Activated naive CD8-positive, alpha-beta T cell treated with anti-CD3 and anti-CD28 coated beads, Interleukin-2, amount 10 ng/mL, durations not matched to agents 7 days and 5 days (primary cell): ENCODE measurements around the gene HACD3. TPM values are rescaled to one million over a fixed set of nuclear protein-coding genes. Genes with fewer than 3 reads are reported as not detected.

Experiments
- ATAC-seq: fragments of 150-1000 bp; cut with Tn5 transposase; one replicate; pipeline ENCODE4 v1.10.0; 2021; ENCODE audit warnings: low read depth, moderate library complexity
- POLR2A ChIA-PET: fragments of 350-600 bp; sonication (Branson Sonifier 250); formaldehyde crosslinking; loops from one replicate; lab custom pipeline; 2021; ENCODE audit warnings: antibody characterized with exemption; lab: Charles Lee
- DNase-seq: peaks from one replicate; pipeline ENCODE4 v3.0.0; 2021
- H3K27ac Mint-ChIP-seq: one replicate; pipeline ENCODE4 v1.8.0; 2022; ENCODE audit warnings: mild to moderate bottlenecking, mixed read lengths
- H3K27me3 Mint-ChIP-seq: one replicate; pipeline ENCODE4 v1.8.0; 2022; ENCODE audit warnings: mild to moderate bottlenecking, moderate library complexity, mixed read lengths
- H3K36me3 Mint-ChIP-seq: one replicate; pipeline ENCODE4 v1.8.0; 2021; ENCODE audit warnings: mild to moderate bottlenecking, mixed read lengths
- H3K4me1 Mint-ChIP-seq: one replicate; pipeline ENCODE4 v1.8.0; 2021; ENCODE audit warnings: mixed read lengths
- H3K4me3 Mint-ChIP-seq: one replicate; pipeline ENCODE4 v1.8.0; 2022; ENCODE audit warnings: mild to moderate bottlenecking, moderate library complexity, mixed read lengths
- H3K9me3 Mint-ChIP-seq: one replicate; pipeline ENCODE4 v1.8.0; 2021; ENCODE audit warnings: mixed read lengths
- total RNA-seq, 2 experiments: library from RNA; stranded (reverse); gene quantifications; one replicate each; pipeline ENCODE4 v1.2.3, GENCODE V29; 2021

Gene HACD3
- total RNA-seq, 2 experiments from 2014 or later = 33.3 to 34.5 TPM

DNA sequence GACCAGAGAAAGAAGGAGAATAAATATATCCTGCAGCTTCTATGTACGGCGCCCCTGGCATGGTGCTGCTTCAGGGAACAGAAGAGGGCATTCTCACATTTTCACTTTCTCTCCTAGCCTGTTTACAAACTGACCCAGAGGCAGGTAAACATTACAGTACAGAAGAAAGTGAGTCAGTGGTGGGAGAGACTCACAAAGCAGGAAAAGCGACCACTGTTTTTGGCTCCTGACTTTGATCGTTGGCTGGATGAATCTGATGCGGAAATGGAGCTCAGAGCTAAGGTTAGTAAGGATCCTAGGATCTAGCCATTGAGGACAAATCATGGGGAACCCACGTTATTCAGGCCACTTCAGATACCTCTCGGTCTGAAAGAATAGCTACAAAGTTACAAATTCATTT, 26.4 kb downstream of the HACD3 start:
- no peaks in the 10 kb centered on the region for H3K27me3 Mint-ChIP-seq
- no peak for ATAC-seq

DNA sequence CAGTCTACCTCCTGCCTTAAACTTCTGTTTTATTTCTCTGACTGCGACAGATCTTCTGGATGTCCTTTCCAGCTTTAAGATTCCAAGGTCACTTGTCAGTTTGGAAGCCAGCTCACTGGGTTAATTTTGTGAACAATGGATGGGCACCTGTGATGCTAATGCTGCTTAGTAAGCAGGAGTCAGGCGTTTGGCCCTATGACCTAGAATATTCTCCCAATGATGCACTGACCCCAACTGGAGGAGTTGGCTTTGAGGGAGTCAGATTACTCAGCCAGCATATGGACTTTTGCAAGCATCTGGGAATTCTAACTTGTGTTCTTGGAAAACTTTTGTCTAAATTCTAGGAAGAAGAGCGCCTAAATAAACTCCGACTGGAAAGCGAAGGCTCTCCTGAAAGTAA, 28.1 kb downstream of the HACD3 start:
- Mint-ChIP-seq H3K4me3 (no peak overlapping the region), H3K27me3 (no peaks in the 10 kb centered on the region), H3K4me1 (no peaks in the 10 kb centered on the region), H3K9me3 (no peaks in the 10 kb centered on the region), H3K27ac (no peak overlapping the region), H3K36me3 (peaks cover 41% of the 10 kb centered on the region)
- no peak for DNase-seq
- POLR2A ChIA-PET = no interaction called here
- no peak for ATAC-seq

More for the DNA sequence above, 26.4 kb downstream of the HACD3 start:
- DNase-seq = no peak
- peaks cover 3% of the 10 kb centered on the region for H3K4me1 Mint-ChIP-seq
- no peak overlapping the region for H3K27ac Mint-ChIP-seq
- H3K36me3 Mint-ChIP-seq = peaks cover 35% of the 10 kb centered on the region
- no peak overlapping the region for H3K4me3 Mint-ChIP-seq
- no peaks in the 10 kb centered on the region for H3K9me3 Mint-ChIP-seq
- POLR2A ChIA-PET = no interaction called here

DNA sequence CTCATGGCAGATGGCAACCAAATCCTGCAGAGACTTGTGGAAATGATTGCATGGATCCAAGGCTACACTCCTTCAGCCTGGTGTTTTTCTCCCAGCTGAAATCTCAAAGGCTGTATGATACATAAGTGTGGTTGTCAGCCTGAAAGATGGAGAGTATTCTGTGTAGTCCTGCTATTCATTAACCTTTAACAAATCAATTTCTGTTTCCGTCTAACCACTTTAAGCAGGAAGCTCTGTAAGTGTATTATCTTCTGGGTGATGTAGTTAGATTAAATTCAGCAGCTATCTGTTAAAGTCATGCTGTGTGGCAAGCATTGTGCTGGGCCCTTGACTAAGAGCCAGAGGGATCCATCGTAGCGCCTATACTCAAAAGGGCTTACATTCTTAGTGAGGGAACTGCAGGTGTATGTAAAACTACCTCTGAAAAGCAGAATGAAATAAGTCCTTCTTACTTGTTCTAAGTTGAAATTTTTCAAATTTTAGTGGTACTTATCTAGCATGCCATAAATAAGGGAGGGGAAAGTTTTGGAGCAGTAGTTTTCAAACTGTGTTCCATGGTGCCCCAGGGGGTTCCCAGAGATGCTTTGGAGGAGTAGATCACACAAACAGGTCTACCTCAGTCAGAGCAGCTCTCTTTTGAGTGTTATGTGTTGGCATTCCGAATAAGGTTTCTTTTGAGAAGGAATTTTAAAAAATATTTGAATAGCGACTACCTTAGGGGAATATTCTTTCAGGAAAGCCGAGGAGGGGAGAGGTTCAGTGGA, 28.9 kb downstream of the HACD3 start:
- H3K4me1 Mint-ChIP-seq = no peaks in the 10 kb centered on the region
- ATAC-seq (no peak), DNase-seq (no peak)
- no peak overlapping the region for H3K27ac Mint-ChIP-seq
- no peak overlapping the region for H3K4me3 Mint-ChIP-seq
- H3K27me3 Mint-ChIP-seq = no peaks in the 10 kb centered on the region
- no peaks in the 10 kb centered on the region for H3K9me3 Mint-ChIP-seq
- POLR2A ChIA-PET = interaction anchor here (0.6 kb wide), 1 partner anchor 20 kb away, joined by 6 read pairs; no protein-coding TSS in a partner anchor
- peaks cover 46% of the 10 kb centered on the region for H3K36me3 Mint-ChIP-seq

DNA sequence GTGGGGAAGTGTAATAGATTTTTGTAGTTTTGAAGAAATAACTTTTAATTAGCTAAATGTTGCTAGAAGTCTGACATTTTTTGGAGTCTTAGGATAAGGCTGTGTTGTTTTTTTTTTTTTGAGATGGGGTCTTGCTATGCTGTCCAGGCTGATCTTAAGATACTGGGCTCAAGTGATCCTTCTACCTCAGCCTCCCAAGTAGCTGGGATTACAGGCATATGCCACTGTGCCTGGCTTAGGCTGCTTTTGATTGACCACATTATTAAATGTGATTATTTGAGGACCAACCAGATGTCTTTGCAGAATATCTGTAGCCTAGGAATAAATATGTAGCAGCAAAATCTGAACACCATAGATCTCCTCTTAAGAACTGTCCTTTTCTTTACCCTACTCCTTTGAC, 29.7 kb downstream of the HACD3 start:
- Mint-ChIP-seq H3K4me1 (no peaks in the 10 kb centered on the region), H3K9me3 (no peaks in the 10 kb centered on the region), H3K4me3 (no peak overlapping the region), H3K27ac (no peak overlapping the region), H3K27me3 (no peaks in the 10 kb centered on the region), H3K36me3 (peaks cover 53% of the 10 kb centered on the region)
- POLR2A ChIA-PET = interaction anchor here (0.6 kb wide), 2 partner anchors 21 to 36 kb away, joined by 4 to 6 read pairs; no protein-coding TSS in a partner anchor
- DNase-seq (no peak), ATAC-seq (no peak)

DNA sequence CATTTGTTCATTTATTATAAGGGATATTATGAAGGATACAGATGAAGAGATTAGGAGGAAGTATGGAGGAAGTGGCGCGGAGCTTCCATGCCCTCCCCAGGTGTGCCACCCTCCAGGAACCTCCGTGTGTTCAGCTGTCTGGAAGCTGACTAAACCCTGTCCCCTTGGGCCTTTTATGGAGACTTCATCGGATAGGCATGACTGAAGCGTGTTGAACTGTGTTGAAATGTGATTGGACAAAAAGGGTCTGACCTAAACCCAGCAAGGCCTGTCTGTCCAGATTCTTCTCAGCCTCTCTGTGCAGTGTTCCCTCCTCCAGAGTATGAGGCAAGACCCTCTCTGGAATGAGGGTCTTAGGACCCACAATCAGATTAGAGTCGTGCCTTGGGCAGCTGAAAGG, 31.7 kb downstream of the HACD3 start:
- Mint-ChIP-seq H3K4me3 (no peak overlapping the region), H3K36me3 (peaks cover 53% of the 10 kb centered on the region), H3K27ac (no peak overlapping the region), H3K9me3 (no peaks in the 10 kb centered on the region), H3K27me3 (no peaks in the 10 kb centered on the region), H3K4me1 (no peaks in the 10 kb centered on the region)
- DNase-seq = no peak
- ATAC-seq = no peak
- POLR2A ChIA-PET = no interaction called here

DNA sequence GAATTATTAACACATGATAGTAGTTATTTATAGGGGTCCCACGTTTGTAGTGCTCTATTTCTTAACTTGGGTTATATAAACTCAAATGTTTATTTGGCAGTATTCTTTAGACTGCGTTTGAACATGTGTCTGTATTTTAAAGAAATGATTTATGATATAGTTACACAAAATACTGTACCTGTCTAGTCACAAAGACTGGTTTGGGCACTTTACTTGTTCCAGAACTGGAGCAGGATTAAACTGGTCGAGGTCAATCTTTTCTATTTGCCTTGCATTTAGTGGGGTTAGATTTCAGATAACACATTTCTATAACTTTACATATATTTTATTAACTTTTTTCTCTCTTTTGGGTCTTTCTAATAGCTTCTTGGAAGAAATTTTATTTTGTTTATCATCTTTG, 39.5 kb downstream of the HACD3 start:
- no peaks in the 10 kb centered on the region for H3K27me3 Mint-ChIP-seq
- ATAC-seq = no peak
- H3K4me3 Mint-ChIP-seq = no peak overlapping the region
- no peaks in the 10 kb centered on the region for H3K4me1 Mint-ChIP-seq
- no peaks in the 10 kb centered on the region for H3K9me3 Mint-ChIP-seq
- POLR2A ChIA-PET = no interaction called here
- no peak for DNase-seq
- H3K36me3 Mint-ChIP-seq = peaks cover 20% of the 10 kb centered on the region
- no peak overlapping the region for H3K27ac Mint-ChIP-seq

DNA sequence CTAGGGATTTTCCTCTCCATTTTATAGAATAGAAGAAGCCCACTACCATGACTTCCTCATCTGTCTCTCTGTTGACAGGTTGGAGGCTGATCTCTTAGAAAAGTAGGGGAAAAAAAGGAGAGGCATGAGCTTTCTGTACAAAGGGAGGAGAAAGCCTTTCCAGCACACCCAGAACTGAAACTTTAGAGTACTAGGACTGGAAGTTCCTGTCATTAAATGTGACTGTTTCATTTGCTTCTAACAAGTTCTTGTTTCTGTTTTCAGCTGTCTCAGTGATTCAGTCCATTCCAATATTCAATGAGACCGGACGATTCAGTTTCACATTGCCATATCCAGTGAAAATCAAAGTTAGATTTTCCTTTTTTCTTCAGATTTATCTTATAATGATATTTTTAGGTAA, 41.7 kb downstream of the HACD3 start:
- no peak overlapping the region for H3K27ac Mint-ChIP-seq
- H3K4me1 Mint-ChIP-seq = no peaks in the 10 kb centered on the region
- no peak overlapping the region for H3K4me3 Mint-ChIP-seq
- ATAC-seq (no peak), DNase-seq (no peak)
- POLR2A ChIA-PET = no interaction called here
- peaks cover 16% of the 10 kb centered on the region for H3K36me3 Mint-ChIP-seq
- no peaks in the 10 kb centered on the region for H3K27me3 Mint-ChIP-seq
- H3K9me3 Mint-ChIP-seq = no peaks in the 10 kb centered on the region

DNA sequence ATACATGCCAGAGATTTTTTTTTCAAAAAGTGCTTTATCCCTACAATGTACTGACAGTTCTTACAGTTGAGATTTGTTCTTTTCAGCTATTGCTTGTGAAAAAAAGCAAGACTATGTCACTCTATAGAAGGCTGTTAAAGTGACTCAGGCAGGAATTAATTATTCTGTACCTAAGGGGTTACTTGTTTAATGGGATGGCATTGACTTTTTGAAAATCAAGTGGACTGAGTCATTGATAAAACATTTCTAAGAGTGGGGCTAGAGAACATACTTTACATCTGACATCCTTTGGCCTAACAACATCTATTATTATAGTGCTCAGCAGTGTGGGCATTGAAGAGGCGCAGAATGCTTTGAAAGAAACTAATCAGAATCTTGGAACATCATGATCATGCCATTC, 46.4 kb downstream of the HACD3 start:
- DNase-seq (no peak), ATAC-seq (no peak)
- Mint-ChIP-seq H3K9me3 (no peaks in the 10 kb centered on the region), H3K4me1 (peaks cover 6% of the 10 kb centered on the region), H3K4me3 (no peak overlapping the region), H3K36me3 (peaks cover 20% of the 10 kb centered on the region), H3K27me3 (no peaks in the 10 kb centered on the region), H3K27ac (no peak overlapping the region)
- POLR2A ChIA-PET = no interaction called here

DNA sequence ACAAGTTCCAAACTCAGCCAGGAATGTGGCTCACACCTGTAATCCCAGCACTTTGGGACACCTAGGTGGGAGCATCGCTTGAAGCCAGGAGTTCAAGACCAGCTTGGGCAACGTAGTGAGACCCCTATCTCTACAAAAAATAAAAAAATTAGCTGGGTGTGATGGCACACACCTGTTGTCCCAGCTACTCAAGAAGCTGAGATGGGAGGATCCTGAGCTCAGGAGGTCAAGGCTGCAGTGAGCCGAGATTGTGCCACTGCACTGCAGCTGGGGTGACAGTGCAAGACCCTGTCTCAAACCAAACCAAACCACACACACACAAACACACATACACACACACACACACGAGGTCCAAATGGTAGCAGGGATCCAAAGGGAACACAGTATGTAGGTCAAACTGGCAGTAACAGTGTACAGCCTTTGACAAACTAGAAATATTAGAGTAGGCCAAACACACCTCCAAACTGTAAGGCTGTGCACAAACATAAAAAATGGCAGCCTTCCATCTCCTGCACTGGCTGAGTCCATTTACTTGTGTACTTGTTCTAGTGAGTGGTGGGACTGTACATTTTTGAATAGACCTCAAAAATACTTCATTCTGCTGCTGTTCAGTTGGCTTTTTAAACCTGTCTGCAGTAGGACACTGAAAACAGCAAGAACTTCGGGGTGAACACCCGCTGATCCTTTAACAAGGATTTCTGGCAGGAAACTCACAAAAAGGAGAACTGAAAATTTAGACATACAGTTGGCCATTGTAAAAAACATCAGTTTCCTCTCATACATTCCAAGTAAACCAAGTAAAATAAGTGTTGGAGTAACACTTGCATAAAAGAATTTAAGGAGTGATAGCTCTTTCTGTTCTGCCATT, 47.1 kb downstream of the HACD3 start:
- ATAC-seq = no peak
- DNase-seq = no peak
- Mint-ChIP-seq H3K27ac (peak overlapping the region; percentile 4), H3K9me3 (no peaks in the 10 kb centered on the region), H3K27me3 (no peaks in the 10 kb centered on the region), H3K36me3 (peaks cover 26% of the 10 kb centered on the region), H3K4me3 (no peak overlapping the region), H3K4me1 (peaks cover 8% of the 10 kb centered on the region)
- POLR2A ChIA-PET = no interaction called here

DNA sequence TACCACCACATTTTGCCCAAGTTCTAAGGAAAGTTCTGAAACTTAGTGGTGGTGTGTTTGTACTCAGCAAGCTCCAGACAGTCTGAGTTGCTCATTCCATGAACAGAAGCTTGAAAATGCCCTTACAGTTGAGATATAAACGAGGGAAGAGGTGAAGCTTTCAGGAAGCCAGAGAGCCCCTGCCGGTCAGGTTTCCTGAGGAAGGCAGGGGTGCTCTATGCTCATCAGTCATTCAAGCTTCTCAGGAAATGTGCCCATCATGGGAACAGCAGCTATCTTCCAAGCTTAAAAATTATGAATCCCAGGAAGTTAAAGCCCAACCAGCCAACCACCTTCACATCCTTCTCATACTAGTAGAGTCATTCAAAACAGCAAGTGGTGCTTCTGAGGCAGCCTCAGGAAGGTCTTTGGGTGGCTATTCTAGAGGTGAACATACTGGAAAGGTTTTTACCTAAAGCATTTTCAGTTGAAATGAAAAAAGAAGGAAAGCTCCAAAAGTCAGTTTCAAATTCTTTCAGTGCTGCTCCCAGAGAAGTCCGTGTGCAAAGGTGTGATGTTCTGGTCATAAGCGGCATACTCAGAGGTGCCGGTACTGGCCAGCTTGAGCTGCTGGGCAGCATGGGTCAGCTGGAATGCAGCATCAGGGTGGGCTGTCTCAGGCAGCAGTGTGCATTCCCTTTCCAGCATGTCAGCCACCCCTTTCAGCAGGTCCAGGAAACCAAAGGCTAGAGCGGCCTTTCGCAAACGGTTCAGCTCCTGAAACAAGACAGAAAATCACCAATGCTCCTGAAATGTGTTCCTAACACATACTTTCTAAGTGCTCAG, 48.9 kb downstream of the HACD3 start:
- H3K4me3 Mint-ChIP-seq = no peak overlapping the region
- peaks cover 40% of the 10 kb centered on the region for H3K36me3 Mint-ChIP-seq
- ATAC-seq (no peak), DNase-seq (no peak)
- no peaks in the 10 kb centered on the region for H3K27me3 Mint-ChIP-seq
- H3K4me1 Mint-ChIP-seq = peaks cover 19% of the 10 kb centered on the region
- POLR2A ChIA-PET = no interaction called here
- H3K9me3 Mint-ChIP-seq = no peaks in the 10 kb centered on the region
- no peak overlapping the region for H3K27ac Mint-ChIP-seq

DNA sequence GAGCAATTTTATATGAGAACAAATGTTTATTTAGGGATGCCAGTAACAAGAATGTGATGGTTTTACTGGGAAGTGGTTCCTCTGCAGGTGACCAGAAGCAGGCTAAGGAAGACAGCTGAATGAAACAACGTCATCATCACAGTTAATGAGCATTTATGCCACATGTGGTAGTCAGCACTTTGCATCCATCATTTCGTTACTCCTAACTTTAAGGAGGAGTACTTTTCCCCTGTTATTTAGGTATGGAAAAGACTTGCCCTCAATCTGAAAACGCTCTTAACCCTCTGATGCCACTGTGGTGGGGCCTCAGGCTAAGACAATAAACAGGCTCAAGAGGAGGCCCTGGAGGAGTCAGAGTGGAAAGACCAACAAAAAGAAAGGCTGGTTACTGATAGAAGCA, 49.5 kb downstream of the HACD3 start:
- H3K9me3 Mint-ChIP-seq = no peaks in the 10 kb centered on the region

DNA sequence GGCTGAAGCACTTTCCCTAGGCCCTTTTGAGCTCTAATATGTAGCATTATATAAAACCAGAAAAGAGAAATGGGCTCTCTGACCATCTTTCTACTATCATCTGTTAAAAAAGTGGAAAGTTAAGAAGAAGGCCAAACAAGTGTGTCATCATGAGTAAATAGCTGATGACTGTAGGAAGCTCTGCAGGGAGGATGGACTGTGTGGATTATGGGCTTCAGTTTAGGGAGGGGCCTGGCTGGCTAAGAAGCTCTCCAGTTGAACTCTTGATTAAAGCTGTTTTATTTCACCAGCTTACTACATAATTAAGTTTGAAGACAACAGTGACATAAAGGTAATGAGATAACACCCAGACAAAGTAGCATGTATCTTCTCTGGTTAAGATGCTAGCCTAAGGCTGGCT, 50.0 kb downstream of the HACD3 start:
- peaks cover 24% of the 10 kb centered on the region for H3K4me1 Mint-ChIP-seq
- no peak for DNase-seq
- no peaks in the 10 kb centered on the region for H3K9me3 Mint-ChIP-seq
- no peak for ATAC-seq
- H3K27ac Mint-ChIP-seq = peak overlapping the region; percentile 52
- POLR2A ChIA-PET = no interaction called here
- H3K4me3 Mint-ChIP-seq = no peak overlapping the region
- no peaks in the 10 kb centered on the region for H3K27me3 Mint-ChIP-seq
- peaks cover 40% of the 10 kb centered on the region for H3K36me3 Mint-ChIP-seq

More for the DNA sequence above, 49.5 kb downstream of the HACD3 start:
- H3K27ac Mint-ChIP-seq = peak overlapping the region; percentile 52
- no peaks in the 10 kb centered on the region for H3K27me3 Mint-ChIP-seq
- POLR2A ChIA-PET = no interaction called here
- DNase-seq = no peak
- peaks cover 40% of the 10 kb centered on the region for H3K36me3 Mint-ChIP-seq
- H3K4me3 Mint-ChIP-seq = no peak overlapping the region
- peaks cover 24% of the 10 kb centered on the region for H3K4me1 Mint-ChIP-seq
- no peak for ATAC-seq

DNA sequence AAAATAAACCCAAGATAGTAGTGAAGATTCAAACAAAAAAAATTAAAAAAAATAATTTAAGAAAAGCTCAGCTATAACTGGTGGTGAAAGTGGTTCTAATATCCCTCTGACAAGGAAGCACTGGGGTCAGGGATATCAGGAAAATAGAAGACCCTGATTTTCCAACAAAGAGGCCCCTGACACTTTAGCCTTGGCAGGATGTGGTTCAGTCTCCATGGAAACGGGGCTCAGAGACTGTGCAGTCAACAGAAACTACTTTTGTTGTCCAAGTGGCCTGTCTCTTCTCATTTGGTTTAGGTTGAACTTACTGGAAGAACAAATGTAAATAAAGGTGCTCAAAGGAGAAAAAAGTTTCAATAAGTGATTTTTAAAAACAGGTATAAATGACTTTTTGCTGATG, 53.4 kb downstream of the HACD3 start:
- peak overlapping the region; percentile 61 for H3K4me3 Mint-ChIP-seq
- peak overlapping the region; percentile 75 for H3K27ac Mint-ChIP-seq
- no peaks in the 10 kb centered on the region for H3K9me3 Mint-ChIP-seq
- POLR2A ChIA-PET = interaction anchor here (1.2 kb wide), 1 partner anchor 67 kb away, joined by 5 read pairs; the partner anchor contains the start of gene DPP8
- no peaks in the 10 kb centered on the region for H3K27me3 Mint-ChIP-seq
- no peak for DNase-seq
- peaks cover 28% of the 10 kb centered on the region for H3K4me1 Mint-ChIP-seq
- peak; percentile 95 for ATAC-seq
- peaks cover 47% of the 10 kb centered on the region for H3K36me3 Mint-ChIP-seq
